CD8-positive, alpha-beta memory T cell (primary cell): ENCODE measurements around the gene TEKT5. TPM values are rescaled to one million over a fixed set of nuclear protein-coding genes. Genes with fewer than 3 reads are reported as not detected.

ENCODE experiments used
- CTCF ChIA-PET: fragments of 350-600 bp; sonication (Branson Sonifier 250); formaldehyde crosslinking; loops from one replicate; lab custom pipeline; 2021; ENCODE audit warnings: antibody characterized with exemption; lab: Charles Lee
- POLR2A ChIA-PET: fragments of 350-600 bp; sonication (Branson Sonifier 250); formaldehyde crosslinking; loops from one replicate; lab custom pipeline; 2021; ENCODE audit warnings: antibody characterized with exemption; lab: Charles Lee
- DNase-seq, 5 donors: peaks; one replicate each; pipeline versions ENCODE4 v3.0.0 to v3.0.0-alpha.2; 2020 to 2022; ENCODE audit warnings: mixed read lengths in 1 of 5
- H3K27ac ChIP-seq: one replicate; pipeline ENCODE4 v1.7.0; 2013; ENCODE audit warnings: low read depth, mild to moderate bottlenecking, low read length, moderate library complexity
- H3K27me3 ChIP-seq: 2 replicates; pipeline ENCODE4 v1.7.0; 2013; ENCODE audit warnings: low read length, mild to moderate bottlenecking; ENCODE audit not compliant: insufficient read depth, poor library complexity, severe bottlenecking
- H3K36me3 ChIP-seq: 2 replicates; pipeline ENCODE4 v1.7.0; 2013; ENCODE audit warnings: mild to moderate bottlenecking, low read length, moderate library complexity; ENCODE audit not compliant: insufficient read depth
- H3K4me1 ChIP-seq: 2 replicates; pipeline ENCODE4 v1.7.0; 2013; ENCODE audit warnings: mild to moderate bottlenecking, low read length, moderate library complexity; ENCODE audit not compliant: insufficient read depth
- H3K4me3 ChIP-seq: 2 replicates; pipeline ENCODE4 v1.7.0; 2013; ENCODE audit warnings: mild to moderate bottlenecking, low read length
- H3K9me3 ChIP-seq: 2 replicates; pipeline ENCODE4 v1.7.0; 2013; ENCODE audit warnings: mild to moderate bottlenecking, low read length
- H3K27ac Mint-ChIP-seq, 8 donors: one replicate each; pipeline ENCODE4 v1.8.0; 2020 to 2021; ENCODE audit warnings: mixed read lengths in 8 of 8, mild to moderate bottlenecking in 6 of 8, inconsistent platforms in 3 of 8, moderate library complexity in 3 of 8
- H3K27me3 Mint-ChIP-seq, 2 donors: one replicate each; pipeline ENCODE4 v1.8.0; 2020 to 2021; ENCODE audit warnings: mixed read lengths in 2 of 2, mild to moderate bottlenecking in 1 of 2, moderate library complexity in 1 of 2
- H3K36me3 Mint-ChIP-seq, 3 donors: one replicate each; pipeline ENCODE4 v1.8.0; 2020 to 2021; ENCODE audit warnings: mixed read lengths in 3 of 3, inconsistent platforms in 1 of 3, mild to moderate bottlenecking in 1 of 3
- H3K4me1 Mint-ChIP-seq, 3 donors: one replicate each; pipeline ENCODE4 v1.8.0; 2020 to 2021; ENCODE audit warnings: mixed read lengths in 3 of 3, inconsistent platforms in 1 of 3, mild to moderate bottlenecking in 1 of 3
- H3K4me3 Mint-ChIP-seq, 7 donors: one replicate each; pipeline ENCODE4 v1.8.0; 2020 to 2021; ENCODE audit warnings: mixed read lengths in 7 of 7, mild to moderate bottlenecking in 6 of 7, moderate library complexity in 4 of 7, inconsistent platforms in 2 of 7
- H3K9me3 Mint-ChIP-seq, 5 donors: one replicate each; pipeline ENCODE4 v1.8.0; 2020 to 2022; ENCODE audit warnings: mixed read lengths in 5 of 5, mild to moderate bottlenecking in 3 of 5, moderate library complexity in 2 of 5, inconsistent platforms in 1 of 5
- polyA plus RNA-seq: library from polyadenylated mRNA; unstranded; fragments of 300-500 nt; fragmentation: Illumina TruSeq; gene quantifications from one replicate; pipeline ENCODE4 v1.2.3, GENCODE V29; 2021
- total RNA-seq, 2 experiments: library from RNA; stranded (reverse); gene quantifications; one replicate each; pipeline ENCODE4 v1.2.3, GENCODE V29; 2021

Gene TEKT5
- total and polyA plus RNA-seq, 3 experiments from 2014 or later, result not detected

- Histone ChIP-seq H3K4me1 (no peaks in the 10 kb centered on the region), H3K4me3 (no peak overlapping the region), H3K36me3 (no peaks in the 10 kb centered on the region), H3K27me3 (no peaks in the 10 kb centered on the region), H3K9me3 (no peaks in the 10 kb centered on the region), H3K27ac (no peak overlapping the region)
- Mint-ChIP-seq H3K27me3 (peaks cover 4 to 8% of the 10 kb centered on the region in 2 donors), H3K36me3 (no peaks in the 10 kb centered on the region), H3K4me1 (no peaks in the 10 kb centered on the region), H3K9me3 (no peaks in the 10 kb centered on the region), H3K4me3 (no peak overlapping the region), H3K27ac (no peak overlapping the region)
- CTCF ChIA-PET, result no interaction called here
- no peak for DNase-seq
- POLR2A ChIA-PET, result no interaction called here
Observed at GRCh38 chr16:10594312-10594950, 100.3 kb downstream of the TEKT5 start.

GRCh38 chr16:10592611-10593010 is 102.1 kb downstream of the TEKT5 start:
- H3K36me3 ChIP-seq, result no peaks in the 10 kb centered on the region
- no peak overlapping the region for H3K4me3 Mint-ChIP-seq
- H3K27ac Mint-ChIP-seq, result no peak overlapping the region
- CTCF ChIA-PET, result no interaction called here
- no peaks in the 10 kb centered on the region for H3K36me3 Mint-ChIP-seq
- H3K4me1 Mint-ChIP-seq, result no peaks in the 10 kb centered on the region
- POLR2A ChIA-PET, result no interaction called here
- no peak for DNase-seq
- H3K27me3 Mint-ChIP-seq, result peaks cover 5 to 20% of the 10 kb centered on the region in 2 donors
- H3K9me3 ChIP-seq, result no peaks in the 10 kb centered on the region
- no peak overlapping the region for H3K27ac ChIP-seq
- H3K27me3 ChIP-seq, result no peaks in the 10 kb centered on the region
- H3K9me3 Mint-ChIP-seq, result no peaks in the 10 kb centered on the region
- H3K4me3 ChIP-seq, result no peak overlapping the region
- no peaks in the 10 kb centered on the region for H3K4me1 ChIP-seq

GRCh38 chr16:10590342-10590741 is 104.4 kb downstream of the TEKT5 start:
- H3K27ac Mint-ChIP-seq, result no peak overlapping the region
- no peaks in the 10 kb centered on the region for H3K4me1 Mint-ChIP-seq
- Histone ChIP-seq H3K27me3 (peaks cover under 1% of the 10 kb centered on the region), H3K27ac (no peak overlapping the region), H3K9me3 (no peaks in the 10 kb centered on the region), H3K36me3 (no peaks in the 10 kb centered on the region), H3K4me3 (no peak overlapping the region), H3K4me1 (no peaks in the 10 kb centered on the region)
- POLR2A ChIA-PET, result no interaction called here
- H3K9me3 Mint-ChIP-seq, result no peaks in the 10 kb centered on the region
- H3K36me3 Mint-ChIP-seq, result no peaks in the 10 kb centered on the region
- H3K27me3 Mint-ChIP-seq, result peaks cover 8 to 26% of the 10 kb centered on the region in 2 donors
- CTCF ChIA-PET, result interaction anchor here (1.1 kb wide), 1 partner anchor 76 kb away, joined by 4 read pairs; no protein-coding TSS in a partner anchor
- no peak for DNase-seq
- H3K4me3 Mint-ChIP-seq, result no peak overlapping the region

- Mint-ChIP-seq H3K27ac (peak overlapping the region in 1 of 8 donors; percentile 63), H3K9me3 (no peaks in the 10 kb centered on the region), H3K4me3 (no peak overlapping the region), H3K4me1 (no peaks in the 10 kb centered on the region), H3K27me3 (peaks cover 6 to 31% of the 10 kb centered on the region in 2 donors), H3K36me3 (no peaks in the 10 kb centered on the region)
- H3K4me1 ChIP-seq, result no peaks in the 10 kb centered on the region
- ChIA-PET POLR2A (no interaction called here), CTCF (no interaction called here)
- peaks cover 6% of the 10 kb centered on the region for H3K27me3 ChIP-seq
- H3K9me3 ChIP-seq, result no peaks in the 10 kb centered on the region
- no peak overlapping the region for H3K27ac ChIP-seq
- no peaks in the 10 kb centered on the region for H3K36me3 ChIP-seq
- no peak for DNase-seq
- H3K4me3 ChIP-seq, result no peak overlapping the region
Observed at GRCh38 chr16:10589109-10589508, 105.6 kb downstream of the TEKT5 start.

GRCh38 chr16:10587622-10588021 is 107.1 kb downstream of the TEKT5 start:
- no peaks in the 10 kb centered on the region for H3K36me3 Mint-ChIP-seq
- Histone ChIP-seq H3K36me3 (no peaks in the 10 kb centered on the region), H3K9me3 (no peaks in the 10 kb centered on the region), H3K27ac (no peak overlapping the region), H3K4me3 (no peak overlapping the region), H3K4me1 (no peaks in the 10 kb centered on the region), H3K27me3 (peaks cover 6% of the 10 kb centered on the region)
- ChIA-PET CTCF (no interaction called here), POLR2A (no interaction called here)
- H3K27ac Mint-ChIP-seq, result no peak overlapping the region
- H3K4me1 Mint-ChIP-seq, result no peaks in the 10 kb centered on the region
- peaks cover 14 to 44% of the 10 kb centered on the region in 2 donors for H3K27me3 Mint-ChIP-seq
- H3K9me3 Mint-ChIP-seq, result no peaks in the 10 kb centered on the region
- DNase-seq, result no peak
- H3K4me3 Mint-ChIP-seq, result no peak overlapping the region

- Histone ChIP-seq H3K9me3 (no peaks in the 10 kb centered on the region), H3K4me3 (no peak overlapping the region), H3K27me3 (peaks cover 6% of the 10 kb centered on the region), H3K4me1 (no peaks in the 10 kb centered on the region), H3K27ac (no peak overlapping the region), H3K36me3 (no peaks in the 10 kb centered on the region)
- no peak for DNase-seq
- Mint-ChIP-seq H3K9me3 (no peaks in the 10 kb centered on the region), H3K36me3 (no peaks in the 10 kb centered on the region), H3K27me3 (peaks cover 22 to 63% of the 10 kb centered on the region in 2 donors), H3K4me1 (peaks cover 0 to 3% (median 1%) of the 10 kb centered on the region in 3 donors), H3K4me3 (no peak overlapping the region), H3K27ac (peak overlapping the region in 1 of 8 donors; percentile 59)
- ChIA-PET CTCF (no interaction called here), POLR2A (no interaction called here)
Observed at GRCh38 chr16:10584981-10585438, 109.7 kb downstream of the TEKT5 start.

- Mint-ChIP-seq H3K27me3 (peaks cover 30 to 71% of the 10 kb centered on the region in 2 donors), H3K4me3 (no peak overlapping the region), H3K4me1 (peaks cover 0 to 3% (median 1%) of the 10 kb centered on the region in 3 donors), H3K36me3 (no peaks in the 10 kb centered on the region), H3K9me3 (no peaks in the 10 kb centered on the region), H3K27ac (peak overlapping the region in 1 of 8 donors; percentile 26)
- Histone ChIP-seq H3K27me3 (peaks cover 6% of the 10 kb centered on the region), H3K36me3 (no peaks in the 10 kb centered on the region), H3K27ac (no peak overlapping the region), H3K4me1 (no peaks in the 10 kb centered on the region), H3K9me3 (no peaks in the 10 kb centered on the region), H3K4me3 (no peak overlapping the region)
- POLR2A ChIA-PET, result no interaction called here
- DNase-seq, result no peak
- CTCF ChIA-PET, result no interaction called here
Observed at GRCh38 chr16:10583269-10583668, 111.5 kb downstream of the TEKT5 start.

GRCh38 chr16:10581507-10581906 is 113.2 kb downstream of the TEKT5 start:
- CTCF ChIA-PET, result no interaction called here
- H3K4me1 Mint-ChIP-seq, result peaks cover 0 to 3% (median 1%) of the 10 kb centered on the region in 3 donors
- H3K27me3 ChIP-seq, result peaks cover 6% of the 10 kb centered on the region

More at GRCh38 chr16:10581507-10581906, 113.2 kb downstream of the TEKT5 start:
- DNase-seq, result no peak
- Histone ChIP-seq H3K9me3 (no peaks in the 10 kb centered on the region), H3K4me1 (no peaks in the 10 kb centered on the region), H3K27ac (no peak overlapping the region), H3K4me3 (no peak overlapping the region), H3K36me3 (no peaks in the 10 kb centered on the region)
- H3K27me3 Mint-ChIP-seq, result peaks cover 36 to 72% of the 10 kb centered on the region in 2 donors
- H3K36me3 Mint-ChIP-seq, result no peaks in the 10 kb centered on the region
- no peaks in the 10 kb centered on the region for H3K9me3 Mint-ChIP-seq
- POLR2A ChIA-PET, result no interaction called here
- H3K27ac Mint-ChIP-seq, result no peak overlapping the region
- H3K4me3 Mint-ChIP-seq, result peak overlapping the region in 1 of 7 donors; percentile 44
